ENCODE measurements around the gene SERTAD2.

The SERTAD2 gene

GRCh38 chr2:64638502-64639120, 15.1 kb downstream of the SERTAD2 start:
- Histone ChIP-seq H3K36me3 (ENCODE audit: control insufficient read depth in 2 of 2, insufficient read depth in 2 of 2, low read length in 2 of 2) (peaks cover 3 to 22% of the 10 kb centered on the region in 2 donors), H3K27me3 (ENCODE audit: control insufficient read depth in 2 of 2, insufficient read depth in 2 of 2, low read length in 2 of 2) (no peaks in the 10 kb centered on the region), H3K9me3 (ENCODE audit: control insufficient read depth in 2 of 2, low read length in 2 of 2) (no peaks in the 10 kb centered on the region), H3K27ac (ENCODE audit: low read depth in 2 of 2, low read length in 2 of 2) (no peak overlapping the region), H3K9ac (ENCODE audit: low read depth in 1 of 2, low read length in 2 of 2) (no peak overlapping the region), H3K4me1 (ENCODE audit: control insufficient read depth in 2 of 2, insufficient read depth in 2 of 2, low read length in 2 of 2) (peaks cover 10% of the 10 kb centered on the region in 2 donors), H3K4me3 (ENCODE audit: low read length in 2 of 2) (no peak overlapping the region)

DNA sequence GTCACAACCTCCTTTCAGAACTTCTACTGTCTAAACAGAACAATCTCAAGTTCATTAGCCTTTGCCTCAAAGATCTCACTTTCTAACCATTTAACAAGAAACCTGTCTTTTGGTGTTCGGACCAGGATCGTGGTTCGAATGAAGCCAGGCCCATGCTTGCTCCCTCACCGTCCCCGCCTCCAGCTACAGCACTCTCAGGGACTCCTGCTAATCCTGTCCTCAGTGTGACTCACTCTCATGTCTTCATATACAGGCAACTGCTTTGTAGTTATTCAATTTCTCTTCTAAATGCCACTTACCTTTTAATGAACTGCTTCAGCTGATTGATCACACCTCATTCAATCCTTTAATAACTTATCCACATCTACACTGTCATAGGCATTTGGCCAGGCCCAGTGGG, 15.8 kb downstream of the SERTAD2 start:
- Histone ChIP-seq H3K4me1 (ENCODE audit: control insufficient read depth in 2 of 2, insufficient read depth in 2 of 2, low read length in 2 of 2) (peaks cover 6 to 10% of the 10 kb centered on the region in 2 donors), H3K9me3 (ENCODE audit: control insufficient read depth in 2 of 2, low read length in 2 of 2) (no peaks in the 10 kb centered on the region), H3K36me3 (ENCODE audit: control insufficient read depth in 2 of 2, insufficient read depth in 2 of 2, low read length in 2 of 2) (peaks cover 3 to 24% of the 10 kb centered on the region in 2 donors), H3K27ac (ENCODE audit: low read depth in 2 of 2, low read length in 2 of 2) (peak overlapping the region; percentile 23 to 54), H3K27me3 (ENCODE audit: control insufficient read depth in 2 of 2, insufficient read depth in 2 of 2, low read length in 2 of 2) (no peaks in the 10 kb centered on the region), H3K9ac (ENCODE audit: low read depth in 1 of 2, low read length in 2 of 2) (no peak overlapping the region), H3K4me3 (ENCODE audit: low read length in 2 of 2) (no peak overlapping the region)

DNA sequence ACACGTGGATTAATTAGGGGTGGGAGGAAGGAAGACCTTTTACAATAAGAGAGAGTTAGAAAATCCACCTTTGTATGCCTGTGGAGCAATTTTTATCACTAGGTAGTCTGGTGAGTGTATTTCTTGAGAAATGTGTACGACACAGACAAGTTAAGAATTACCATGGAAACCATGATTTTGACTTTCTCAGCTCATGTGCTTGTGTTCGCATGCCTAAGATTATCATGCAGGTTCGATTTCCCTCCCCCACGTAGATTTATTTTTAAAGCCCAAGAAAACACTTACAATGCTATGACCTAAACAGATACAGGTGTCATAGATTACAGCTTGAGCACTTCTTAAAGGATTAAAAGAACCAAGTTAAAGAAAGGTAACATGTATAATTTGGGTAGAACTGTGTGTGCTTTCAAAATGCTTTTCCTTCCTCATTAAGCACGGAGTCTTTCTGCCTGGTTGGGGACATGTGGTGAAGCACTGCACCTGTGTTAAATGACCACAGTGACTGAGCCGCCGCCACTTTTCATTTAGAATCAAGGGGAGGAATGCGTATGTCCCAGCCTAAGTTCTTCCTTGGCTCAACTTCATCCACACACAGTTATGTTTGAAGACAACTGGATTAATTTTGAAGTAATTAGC, 16.6 kb downstream of the SERTAD2 start:
- peak overlapping the region; percentile 45 to 76 for H3K27ac ChIP-seq (ENCODE audit: low read depth in 2 of 2, low read length in 2 of 2)
- H3K27me3 ChIP-seq (ENCODE audit: control insufficient read depth in 2 of 2, insufficient read depth in 2 of 2, low read length in 2 of 2), result no peaks in the 10 kb centered on the region
- peaks cover 5 to 10% of the 10 kb centered on the region in 2 donors for H3K4me1 ChIP-seq (ENCODE audit: control insufficient read depth in 2 of 2, insufficient read depth in 2 of 2, low read length in 2 of 2)
- peak overlapping the region in 1 of 2 donors; percentile 9 for H3K4me3 ChIP-seq (ENCODE audit: low read length in 2 of 2)
- peaks cover 3 to 24% of the 10 kb centered on the region in 2 donors for H3K36me3 ChIP-seq (ENCODE audit: control insufficient read depth in 2 of 2, insufficient read depth in 2 of 2, low read length in 2 of 2)
- H3K9me3 ChIP-seq (ENCODE audit: control insufficient read depth in 2 of 2, low read length in 2 of 2), result no peaks in the 10 kb centered on the region
- H3K9ac ChIP-seq (ENCODE audit: low read depth in 1 of 2, low read length in 2 of 2), result no peak overlapping the region

DNA sequence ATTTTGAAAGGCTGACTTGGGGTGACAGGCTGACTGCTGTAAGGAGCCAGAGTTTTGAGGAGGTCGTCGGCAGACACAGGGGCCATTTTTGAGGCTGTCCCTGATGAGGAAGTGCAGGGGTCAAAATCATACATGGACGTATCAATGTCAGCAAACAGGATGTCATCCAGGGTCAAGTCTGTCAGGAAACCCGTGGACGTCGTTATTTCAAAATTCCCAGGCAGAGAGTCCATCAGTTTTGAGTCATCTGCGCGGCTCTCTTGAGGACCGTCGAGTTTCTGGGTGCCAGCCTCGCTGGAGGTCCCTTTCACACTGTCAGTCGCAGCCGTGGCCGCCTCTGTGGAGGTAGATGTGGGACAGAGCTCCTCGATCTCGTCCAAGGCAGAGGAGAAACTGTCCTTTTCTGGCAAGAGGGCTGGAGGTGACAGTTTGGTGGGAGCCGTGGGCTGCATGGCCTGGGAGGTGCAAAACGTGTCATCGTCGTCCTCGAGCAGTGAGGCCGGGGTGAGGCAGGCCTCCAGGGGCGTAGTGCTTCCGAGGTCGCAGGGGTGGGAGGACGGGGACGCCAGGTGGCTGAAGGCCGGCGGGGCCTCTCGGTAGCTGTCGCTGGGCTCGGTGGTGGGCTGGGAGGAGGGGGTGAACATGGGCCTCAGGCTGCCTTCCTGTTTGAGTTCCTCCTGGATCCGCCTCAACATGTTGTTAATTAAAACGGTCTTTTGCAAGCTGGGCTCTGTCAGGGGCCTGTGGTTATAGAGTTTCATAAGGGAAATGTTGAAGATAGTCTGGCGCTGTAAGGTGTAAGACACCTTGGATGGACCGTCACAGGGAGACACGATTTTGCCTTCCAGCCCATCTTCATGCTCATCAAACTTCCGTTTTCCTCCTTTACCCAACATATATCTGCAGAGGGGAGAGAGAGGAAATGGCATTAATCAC, 17.5 kb downstream of the SERTAD2 start:
- peak overlapping the region in 1 of 2 donors; percentile 9 for H3K4me3 ChIP-seq (ENCODE audit: low read length in 2 of 2)
- no peak overlapping the region for H3K9ac ChIP-seq (ENCODE audit: low read depth in 1 of 2, low read length in 2 of 2)
- H3K27ac ChIP-seq (ENCODE audit: low read depth in 2 of 2, low read length in 2 of 2), result peak overlapping the region; percentile 45 to 76
- H3K27me3 ChIP-seq (ENCODE audit: control insufficient read depth in 2 of 2, insufficient read depth in 2 of 2, low read length in 2 of 2), result no peaks in the 10 kb centered on the region
- peaks cover 3 to 28% of the 10 kb centered on the region in 2 donors for H3K36me3 ChIP-seq (ENCODE audit: control insufficient read depth in 2 of 2, insufficient read depth in 2 of 2, low read length in 2 of 2)
- peaks cover 5 to 10% of the 10 kb centered on the region in 2 donors for H3K4me1 ChIP-seq (ENCODE audit: control insufficient read depth in 2 of 2, insufficient read depth in 2 of 2, low read length in 2 of 2)
- no peaks in the 10 kb centered on the region for H3K9me3 ChIP-seq (ENCODE audit: control insufficient read depth in 2 of 2, low read length in 2 of 2)

- no peak overlapping the region for H3K9ac ChIP-seq (ENCODE audit: low read depth in 1 of 2, low read length in 2 of 2)
- no peak overlapping the region for H3K27ac ChIP-seq (ENCODE audit: low read depth in 2 of 2, low read length in 2 of 2)
- no peaks in the 10 kb centered on the region for H3K27me3 ChIP-seq (ENCODE audit: control insufficient read depth in 2 of 2, insufficient read depth in 2 of 2, low read length in 2 of 2)
- H3K36me3 ChIP-seq (ENCODE audit: control insufficient read depth in 2 of 2, insufficient read depth in 2 of 2, low read length in 2 of 2), result peaks cover 8 to 37% of the 10 kb centered on the region in 2 donors
- peaks cover 5 to 10% of the 10 kb centered on the region in 2 donors for H3K4me1 ChIP-seq (ENCODE audit: control insufficient read depth in 2 of 2, insufficient read depth in 2 of 2, low read length in 2 of 2)
- no peaks in the 10 kb centered on the region for H3K9me3 ChIP-seq (ENCODE audit: control insufficient read depth in 2 of 2, low read length in 2 of 2)
- H3K4me3 ChIP-seq (ENCODE audit: low read length in 2 of 2), result no peak overlapping the region
Observed at GRCh38 chr2:64634345-64635267, 19.1 kb downstream of the SERTAD2 start.

- H3K9ac ChIP-seq (ENCODE audit: low read depth in 1 of 2, low read length in 2 of 2), result no peak overlapping the region
- no peaks in the 10 kb centered on the region for H3K27me3 ChIP-seq (ENCODE audit: control insufficient read depth in 2 of 2, insufficient read depth in 2 of 2, low read length in 2 of 2)
- no peaks in the 10 kb centered on the region for H3K9me3 ChIP-seq (ENCODE audit: control insufficient read depth in 2 of 2, low read length in 2 of 2)
- H3K27ac ChIP-seq (ENCODE audit: low read depth in 2 of 2, low read length in 2 of 2), result no peak overlapping the region
- H3K36me3 ChIP-seq (ENCODE audit: control insufficient read depth in 2 of 2, insufficient read depth in 2 of 2, low read length in 2 of 2), result peaks cover 8 to 37% of the 10 kb centered on the region in 2 donors
- H3K4me1 ChIP-seq (ENCODE audit: control insufficient read depth in 2 of 2, insufficient read depth in 2 of 2, low read length in 2 of 2), result peaks cover 5 to 10% of the 10 kb centered on the region in 2 donors
- H3K4me3 ChIP-seq (ENCODE audit: low read length in 2 of 2), result no peak overlapping the region
Observed at GRCh38 chr2:64632835-64633819, 20.6 kb downstream of the SERTAD2 start.

DNA sequence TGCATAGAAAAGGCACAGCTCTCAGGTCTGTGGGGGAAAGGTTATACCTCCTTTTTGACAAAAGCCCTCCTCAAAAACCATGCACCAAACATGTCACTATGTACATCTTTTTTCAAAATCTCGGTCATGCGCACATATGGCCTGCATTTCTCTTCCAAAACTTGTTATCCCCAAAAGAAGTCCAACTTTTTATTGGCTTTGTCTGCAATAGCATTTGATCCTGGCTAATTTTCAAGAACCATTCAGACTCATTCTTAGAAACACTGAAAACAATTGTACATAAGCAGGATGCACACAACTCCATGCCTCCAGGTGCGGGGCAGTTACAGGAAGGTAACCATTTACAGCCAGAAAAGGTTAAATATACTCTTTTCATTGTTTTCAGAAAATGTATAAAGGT, 21.9 kb downstream of the SERTAD2 start:
- H3K9ac ChIP-seq (ENCODE audit: low read depth in 1 of 2, low read length in 2 of 2), result no peak overlapping the region
- no peaks in the 10 kb centered on the region for H3K27me3 ChIP-seq (ENCODE audit: control insufficient read depth in 2 of 2, insufficient read depth in 2 of 2, low read length in 2 of 2)
- H3K4me3 ChIP-seq (ENCODE audit: low read length in 2 of 2), result no peak overlapping the region
- H3K36me3 ChIP-seq (ENCODE audit: control insufficient read depth in 2 of 2, insufficient read depth in 2 of 2, low read length in 2 of 2), result peaks cover 8 to 37% of the 10 kb centered on the region in 2 donors
- peaks cover 4 to 5% of the 10 kb centered on the region in 2 donors for H3K4me1 ChIP-seq (ENCODE audit: control insufficient read depth in 2 of 2, insufficient read depth in 2 of 2, low read length in 2 of 2)
- no peak overlapping the region for H3K27ac ChIP-seq (ENCODE audit: low read depth in 2 of 2, low read length in 2 of 2)
- H3K9me3 ChIP-seq (ENCODE audit: control insufficient read depth in 2 of 2, low read length in 2 of 2), result no peaks in the 10 kb centered on the region

GRCh38 chr2:64630752-64631151, 23.0 kb downstream of the SERTAD2 start:
- no peaks in the 10 kb centered on the region for H3K9me3 ChIP-seq (ENCODE audit: control insufficient read depth in 2 of 2, low read length in 2 of 2)
- H3K27ac ChIP-seq (ENCODE audit: low read depth in 2 of 2, low read length in 2 of 2), result no peak overlapping the region
- H3K4me1 ChIP-seq (ENCODE audit: control insufficient read depth in 2 of 2, insufficient read depth in 2 of 2, low read length in 2 of 2), result peaks cover 0 to 4% of the 10 kb centered on the region in 2 donors
- H3K27me3 ChIP-seq (ENCODE audit: control insufficient read depth in 2 of 2, insufficient read depth in 2 of 2, low read length in 2 of 2), result no peaks in the 10 kb centered on the region
- no peak overlapping the region for H3K4me3 ChIP-seq (ENCODE audit: low read length in 2 of 2)
- H3K9ac ChIP-seq (ENCODE audit: low read depth in 1 of 2, low read length in 2 of 2), result no peak overlapping the region
- peaks cover 5 to 29% of the 10 kb centered on the region in 2 donors for H3K36me3 ChIP-seq (ENCODE audit: control insufficient read depth in 2 of 2, insufficient read depth in 2 of 2, low read length in 2 of 2)
